ENCODE results near the gene CAPZB.

DNA sequence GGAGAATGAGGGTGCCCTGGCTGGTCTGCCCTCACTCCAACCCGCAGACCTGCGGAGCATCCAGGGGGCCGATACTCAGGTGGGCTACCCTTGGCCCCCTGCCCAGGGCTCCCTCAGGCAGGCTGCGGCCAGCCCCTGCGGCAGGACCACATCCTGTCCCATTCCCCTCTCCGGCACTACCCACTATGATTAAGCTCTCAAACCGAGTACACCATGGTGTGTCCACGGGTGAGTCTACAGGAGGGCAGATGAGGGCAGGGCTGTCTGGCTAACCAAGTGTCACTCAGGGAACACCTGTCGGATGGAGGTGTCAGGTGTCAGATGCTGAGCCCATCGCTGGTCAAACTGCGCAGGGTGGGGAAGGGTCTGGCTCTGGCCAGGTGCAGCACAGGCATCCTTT lies 126.0 kb downstream of the CAPZB start:
- TF ChIP-seq, protein P1, sequence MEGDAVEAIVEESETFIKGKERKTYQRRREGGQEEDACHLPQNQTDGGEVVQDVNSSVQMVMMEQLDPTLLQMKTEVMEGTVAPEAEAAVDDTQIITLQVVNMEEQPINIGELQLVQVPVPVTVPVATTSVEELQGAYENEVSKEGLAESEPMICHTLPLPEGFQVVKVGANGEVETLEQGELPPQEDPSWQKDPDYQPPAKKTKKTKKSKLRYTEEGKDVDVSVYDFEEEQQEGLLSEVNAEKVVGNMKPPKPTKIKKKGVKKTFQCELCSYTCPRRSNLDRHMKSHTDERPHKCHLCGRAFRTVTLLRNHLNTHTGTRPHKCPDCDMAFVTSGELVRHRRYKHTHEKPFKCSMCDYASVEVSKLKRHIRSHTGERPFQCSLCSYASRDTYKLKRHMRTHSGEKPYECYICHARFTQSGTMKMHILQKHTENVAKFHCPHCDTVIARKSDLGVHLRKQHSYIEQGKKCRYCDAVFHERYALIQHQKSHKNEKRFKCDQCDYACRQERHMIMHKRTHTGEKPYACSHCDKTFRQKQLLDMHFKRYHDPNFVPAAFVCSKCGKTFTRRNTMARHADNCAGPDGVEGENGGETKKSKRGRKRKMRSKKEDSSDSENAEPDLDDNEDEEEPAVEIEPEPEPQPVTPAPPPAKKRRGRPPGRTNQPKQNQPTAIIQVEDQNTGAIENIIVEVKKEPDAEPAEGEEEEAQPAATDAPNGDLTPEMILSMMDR (IDR thresholded peaks at IDR 0.05): no peak
- no peak for TF ChIP-seq POLR2A (IDR thresholded peaks at IDR 0.05)

Data from lower leg skin (tissue), 3 donors.